ENCODE measurements around the gene MYO9B.

DNA sequence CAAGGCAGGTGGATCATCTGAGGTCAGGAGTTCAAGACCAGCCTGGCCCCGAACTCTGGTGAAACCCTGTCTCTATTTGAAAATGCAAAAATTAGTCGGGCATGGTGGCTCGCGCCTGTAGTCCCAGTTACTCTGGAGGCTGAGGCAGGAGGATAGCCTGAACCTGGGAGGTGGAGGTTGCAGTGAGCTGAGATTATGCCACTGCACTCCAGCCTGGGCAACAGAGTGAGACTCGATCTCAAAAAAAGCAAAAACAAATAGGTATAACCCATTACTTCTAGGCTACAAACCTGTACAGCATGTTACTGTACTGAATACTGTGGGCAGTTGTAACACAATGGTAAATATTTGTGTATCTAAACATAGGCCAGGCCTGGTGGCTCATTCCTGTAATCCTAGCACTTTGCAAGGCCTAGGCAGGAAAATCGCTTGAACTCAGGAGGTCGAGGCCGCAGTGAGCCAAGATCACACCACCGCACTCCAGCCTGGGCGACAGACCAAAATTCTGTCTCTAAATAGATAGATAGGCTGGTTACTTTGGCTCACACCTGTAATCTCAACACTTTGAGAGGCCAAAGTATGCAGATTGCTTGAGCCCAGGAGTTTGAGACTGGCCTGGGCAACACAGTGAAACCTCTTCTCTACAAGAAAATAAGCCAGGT is 63.5 kb downstream of the MYO9B start:
- TF ChIP-seq, protein P1, sequence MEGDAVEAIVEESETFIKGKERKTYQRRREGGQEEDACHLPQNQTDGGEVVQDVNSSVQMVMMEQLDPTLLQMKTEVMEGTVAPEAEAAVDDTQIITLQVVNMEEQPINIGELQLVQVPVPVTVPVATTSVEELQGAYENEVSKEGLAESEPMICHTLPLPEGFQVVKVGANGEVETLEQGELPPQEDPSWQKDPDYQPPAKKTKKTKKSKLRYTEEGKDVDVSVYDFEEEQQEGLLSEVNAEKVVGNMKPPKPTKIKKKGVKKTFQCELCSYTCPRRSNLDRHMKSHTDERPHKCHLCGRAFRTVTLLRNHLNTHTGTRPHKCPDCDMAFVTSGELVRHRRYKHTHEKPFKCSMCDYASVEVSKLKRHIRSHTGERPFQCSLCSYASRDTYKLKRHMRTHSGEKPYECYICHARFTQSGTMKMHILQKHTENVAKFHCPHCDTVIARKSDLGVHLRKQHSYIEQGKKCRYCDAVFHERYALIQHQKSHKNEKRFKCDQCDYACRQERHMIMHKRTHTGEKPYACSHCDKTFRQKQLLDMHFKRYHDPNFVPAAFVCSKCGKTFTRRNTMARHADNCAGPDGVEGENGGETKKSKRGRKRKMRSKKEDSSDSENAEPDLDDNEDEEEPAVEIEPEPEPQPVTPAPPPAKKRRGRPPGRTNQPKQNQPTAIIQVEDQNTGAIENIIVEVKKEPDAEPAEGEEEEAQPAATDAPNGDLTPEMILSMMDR (IDR thresholded peaks at IDR 0.05), result peak in 1 of 4 donors; percentile 9
- TF ChIP-seq POLR2A (IDR thresholded peaks at IDR 0.05), result no peak

All from right lobe of liver (tissue), 4 donors.